ENCODE measurements around the gene ZNF398.

The ZNF398 gene

GRCh38 chr7:149180722-149181449 is 33.6 kb downstream of the ZNF398 start (continued):
- TF ChIP-seq, protein P1, sequence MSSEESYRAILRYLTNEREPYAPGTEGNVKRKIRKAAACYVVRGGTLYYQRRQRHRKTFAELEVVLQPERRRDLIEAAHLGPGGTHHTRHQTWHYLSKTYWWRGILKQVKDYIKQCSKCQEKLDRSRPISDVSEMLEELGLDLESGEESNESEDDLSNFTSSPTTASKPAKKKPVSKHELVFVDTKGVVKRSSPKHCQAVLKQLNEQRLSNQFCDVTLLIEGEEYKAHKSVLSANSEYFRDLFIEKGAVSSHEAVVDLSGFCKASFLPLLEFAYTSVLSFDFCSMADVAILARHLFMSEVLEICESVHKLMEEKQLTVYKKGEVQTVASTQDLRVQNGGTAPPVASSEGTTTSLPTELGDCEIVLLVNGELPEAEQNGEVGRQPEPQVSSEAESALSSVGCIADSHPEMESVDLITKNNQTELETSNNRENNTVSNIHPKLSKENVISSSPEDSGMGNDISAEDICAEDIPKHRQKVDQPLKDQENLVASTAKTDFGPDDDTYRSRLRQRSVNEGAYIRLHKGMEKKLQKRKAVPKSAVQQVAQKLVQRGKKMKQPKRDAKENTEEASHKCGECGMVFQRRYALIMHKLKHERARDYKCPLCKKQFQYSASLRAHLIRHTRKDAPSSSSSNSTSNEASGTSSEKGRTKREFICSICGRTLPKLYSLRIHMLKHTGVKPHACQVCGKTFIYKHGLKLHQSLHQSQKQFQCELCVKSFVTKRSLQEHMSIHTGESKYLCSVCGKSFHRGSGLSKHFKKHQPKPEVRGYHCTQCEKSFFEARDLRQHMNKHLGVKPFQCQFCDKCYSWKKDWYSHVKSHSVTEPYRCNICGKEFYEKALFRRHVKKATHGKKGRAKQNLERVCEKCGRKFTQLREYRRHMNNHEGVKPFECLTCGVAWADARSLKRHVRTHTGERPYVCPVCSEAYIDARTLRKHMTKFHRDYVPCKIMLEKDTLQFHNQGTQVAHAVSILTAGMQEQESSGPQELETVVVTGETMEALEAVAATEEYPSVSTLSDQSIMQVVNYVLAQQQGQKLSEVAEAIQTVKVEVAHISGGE (tag by site-specific recombination; conservative IDR thresholded peaks at IDR 0.05; ENCODE audit: low read depth) = no peak
- no peak for TF ChIP-seq ATF2 (tag by site-specific recombination; IDR thresholded peaks at IDR 0.05; ENCODE audit: low read depth)
- TF ChIP-seq SALL2 (tag by site-specific recombination; IDR thresholded peaks at IDR 0.05; ENCODE audit: borderline replicate concordance) = no peak
- no peak for TF ChIP-seq ZNF670 (tag by site-specific recombination; IDR thresholded peaks at IDR 0.05; ENCODE audit: low read depth)
- no peak for TF ChIP-seq ZNF433 (tag by site-specific recombination; IDR thresholded peaks at IDR 0.05; ENCODE audit: low read depth)

DNA sequence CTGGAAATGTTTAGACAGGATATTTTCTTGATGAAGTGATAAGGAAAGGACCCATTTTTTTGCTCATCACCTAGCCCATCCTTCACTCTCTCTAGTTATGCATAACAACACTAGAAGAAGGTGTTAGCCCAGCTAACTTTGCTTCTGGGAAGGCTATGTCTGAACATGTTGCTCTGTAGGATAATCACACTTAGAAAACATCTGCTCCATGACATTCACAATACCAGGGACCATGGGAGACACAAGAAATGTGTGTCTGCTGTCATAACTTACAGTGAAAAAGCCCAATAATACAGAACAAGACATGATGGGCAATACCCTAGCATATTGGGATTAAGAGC is 34.2 kb downstream of the ZNF398 start:
- POLR2A ChIA-PET = no interaction called here
- CTCF ChIA-PET = interaction anchor here (0.6 to 1.5 kb wide), 2 partner anchors 14 to 57 kb away, joined by 3 to 6 read pairs; partner anchors contain the start of gene ZNF282
- TF ChIP-seq ZSCAN23 (tag by site-specific recombination; IDR thresholded peaks at IDR 0.05) = no peak
- no peak for TF ChIP-seq ZNF449 (tag by site-specific recombination; IDR thresholded peaks at IDR 0.05)
- TF ChIP-seq ZNF830 (tag by site-specific recombination; IDR thresholded peaks at IDR 0.05; ENCODE audit: low read depth) = no peak
- TF ChIP-seq ZNF544 (tag by site-specific recombination; IDR thresholded peaks at IDR 0.05) = no peak
- TF ChIP-seq ZNF133 (tag by site-specific recombination; IDR thresholded peaks at IDR 0.05) = no peak
- no peak for TF ChIP-seq BCL11A (tag by site-specific recombination; IDR thresholded peaks at IDR 0.05; ENCODE audit: low read depth)
- no peak for TF ChIP-seq ZNF843 (tag by site-specific recombination; IDR thresholded peaks at IDR 0.05)
- no peak for TF ChIP-seq ZBTB44 (tag by site-specific recombination; IDR thresholded peaks at IDR 0.05)
- no peak for TF ChIP-seq ZNF701 (tag by site-specific recombination; IDR thresholded peaks at IDR 0.05)

DNA sequence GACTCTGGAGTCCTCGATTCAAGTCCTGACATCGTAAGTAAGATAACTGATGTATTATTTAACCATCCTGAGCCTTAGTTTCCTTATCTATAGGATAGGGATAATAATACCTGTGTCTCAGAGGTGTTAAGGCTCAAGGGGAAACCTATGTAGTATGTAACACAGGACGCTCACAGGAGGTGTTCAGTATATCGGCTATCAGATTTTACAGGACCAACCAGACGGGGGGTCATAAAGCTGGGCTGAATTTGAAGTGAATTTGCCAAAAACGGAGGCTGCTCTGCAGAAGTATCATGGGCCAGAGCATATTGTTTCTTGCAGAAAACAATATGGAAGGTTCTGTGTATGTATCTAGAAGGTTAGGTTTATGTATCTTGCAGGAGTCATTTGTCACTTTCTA is 37.0 kb downstream of the ZNF398 start:
- H3K4me1 ChIP-seq (ENCODE audit: control insufficient read depth, insufficient read depth, low read length) = no peaks in the 10 kb centered on the region
- POLR2A ChIA-PET = no interaction called here
- CTCF ChIA-PET = interaction anchor here (0.6 kb wide), 1 partner anchor 11 kb away, joined by 5 read pairs; the partner anchor contains the start of gene ZNF282
- no peak for TF ChIP-seq GLIS2 (tag by site-specific recombination; IDR thresholded peaks at IDR 0.05)
- no peak for TF ChIP-seq ZNF610 (tag by site-specific recombination; IDR thresholded peaks at IDR 0.05; ENCODE audit: borderline replicate concordance)
- TF ChIP-seq, protein P2, sequence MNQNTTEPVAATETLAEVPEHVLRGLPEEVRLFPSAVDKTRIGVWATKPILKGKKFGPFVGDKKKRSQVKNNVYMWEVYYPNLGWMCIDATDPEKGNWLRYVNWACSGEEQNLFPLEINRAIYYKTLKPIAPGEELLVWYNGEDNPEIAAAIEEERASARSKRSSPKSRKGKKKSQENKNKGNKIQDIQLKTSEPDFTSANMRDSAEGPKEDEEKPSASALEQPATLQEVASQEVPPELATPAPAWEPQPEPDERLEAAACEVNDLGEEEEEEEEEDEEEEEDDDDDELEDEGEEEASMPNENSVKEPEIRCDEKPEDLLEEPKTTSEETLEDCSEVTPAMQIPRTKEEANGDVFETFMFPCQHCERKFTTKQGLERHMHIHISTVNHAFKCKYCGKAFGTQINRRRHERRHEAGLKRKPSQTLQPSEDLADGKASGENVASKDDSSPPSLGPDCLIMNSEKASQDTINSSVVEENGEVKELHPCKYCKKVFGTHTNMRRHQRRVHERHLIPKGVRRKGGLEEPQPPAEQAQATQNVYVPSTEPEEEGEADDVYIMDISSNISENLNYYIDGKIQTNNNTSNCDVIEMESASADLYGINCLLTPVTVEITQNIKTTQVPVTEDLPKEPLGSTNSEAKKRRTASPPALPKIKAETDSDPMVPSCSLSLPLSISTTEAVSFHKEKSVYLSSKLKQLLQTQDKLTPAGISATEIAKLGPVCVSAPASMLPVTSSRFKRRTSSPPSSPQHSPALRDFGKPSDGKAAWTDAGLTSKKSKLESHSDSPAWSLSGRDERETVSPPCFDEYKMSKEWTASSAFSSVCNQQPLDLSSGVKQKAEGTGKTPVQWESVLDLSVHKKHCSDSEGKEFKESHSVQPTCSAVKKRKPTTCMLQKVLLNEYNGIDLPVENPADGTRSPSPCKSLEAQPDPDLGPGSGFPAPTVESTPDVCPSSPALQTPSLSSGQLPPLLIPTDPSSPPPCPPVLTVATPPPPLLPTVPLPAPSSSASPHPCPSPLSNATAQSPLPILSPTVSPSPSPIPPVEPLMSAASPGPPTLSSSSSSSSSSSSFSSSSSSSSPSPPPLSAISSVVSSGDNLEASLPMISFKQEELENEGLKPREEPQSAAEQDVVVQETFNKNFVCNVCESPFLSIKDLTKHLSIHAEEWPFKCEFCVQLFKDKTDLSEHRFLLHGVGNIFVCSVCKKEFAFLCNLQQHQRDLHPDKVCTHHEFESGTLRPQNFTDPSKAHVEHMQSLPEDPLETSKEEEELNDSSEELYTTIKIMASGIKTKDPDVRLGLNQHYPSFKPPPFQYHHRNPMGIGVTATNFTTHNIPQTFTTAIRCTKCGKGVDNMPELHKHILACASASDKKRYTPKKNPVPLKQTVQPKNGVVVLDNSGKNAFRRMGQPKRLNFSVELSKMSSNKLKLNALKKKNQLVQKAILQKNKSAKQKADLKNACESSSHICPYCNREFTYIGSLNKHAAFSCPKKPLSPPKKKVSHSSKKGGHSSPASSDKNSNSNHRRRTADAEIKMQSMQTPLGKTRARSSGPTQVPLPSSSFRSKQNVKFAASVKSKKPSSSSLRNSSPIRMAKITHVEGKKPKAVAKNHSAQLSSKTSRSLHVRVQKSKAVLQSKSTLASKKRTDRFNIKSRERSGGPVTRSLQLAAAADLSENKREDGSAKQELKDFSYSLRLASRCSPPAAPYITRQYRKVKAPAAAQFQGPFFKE (tag by site-specific recombination; IDR thresholded peaks at IDR 0.05; ENCODE audit: borderline replicate concordance) = no peak
- no peak for TF ChIP-seq ZNF561 (tag by site-specific recombination; IDR thresholded peaks at IDR 0.05; ENCODE audit: borderline replicate concordance)

More for the DNA sequence above, 34.2 kb downstream of the ZNF398 start:
- Histone ChIP-seq H3K4me3 (ENCODE audit: low read depth, low read length) (no peak overlapping the region), H3K4me1 (ENCODE audit: control insufficient read depth, insufficient read depth, low read length) (no peaks in the 10 kb centered on the region), H3K9me3 (ENCODE audit: control insufficient read depth, insufficient read depth, low read depth, low read length) (no peaks in the 10 kb centered on the region), H3K36me3 (ENCODE audit: control insufficient read depth in 2 of 2, insufficient read depth in 1 of 2, low read length in 2 of 2) (peaks cover 7 to 64% of the 10 kb centered on the region in 2 experiments; a peak in 2 of 3 replicates), H3K27ac (ENCODE audit: extremely low read depth, low read depth, low read length) (no peak overlapping the region)

More for the DNA sequence above, 37.0 kb downstream of the ZNF398 start:
- Histone ChIP-seq H3K4me3 (ENCODE audit: low read depth, low read length) (no peak overlapping the region), H3K9me3 (ENCODE audit: control insufficient read depth, insufficient read depth, low read depth, low read length) (no peaks in the 10 kb centered on the region), H3K27ac (ENCODE audit: extremely low read depth, low read depth, low read length) (no peak overlapping the region), H3K36me3 (ENCODE audit: control insufficient read depth in 2 of 2, insufficient read depth in 1 of 2, low read length in 2 of 2) (peaks cover 0 to 35% of the 10 kb centered on the region in 2 experiments; a peak in 1 of 3 replicates)

All from HEK293 (cell line).